Measurements from ENCODE around the gene EYA2.
"Not testable (repeated sequence)": the region's sequence is repeated elsewhere in the genome, so short reads cannot be mapped to it uniquely, and the experiment has no call there.

EYA2 gene

GRCh38 chr20:47201074-47201730, 306.6 kb downstream of the EYA2 start:
- H3K36me3 ChIP-seq (ENCODE audit: control insufficient read depth, insufficient read depth, low read length), result no peaks in the 10 kb centered on the region
- no peak overlapping the region for H3K4me3 ChIP-seq (ENCODE audit: insufficient read depth, low read depth, low read length, poor library complexity, severe bottlenecking)
- no peak for DNase-seq
- H3K4me1 ChIP-seq (ENCODE audit: control insufficient read depth, insufficient read depth, low read length, poor library complexity, severe bottlenecking), result no peaks in the 10 kb centered on the region
- no peak overlapping the region for H3K27ac ChIP-seq (ENCODE audit: insufficient read depth, low read length, poor library complexity, severe bottlenecking)
- H3K27me3 ChIP-seq (replicated peaks; ENCODE audit: control insufficient read depth, insufficient read depth, low read length, poor library complexity, severe bottlenecking), result no peaks in the 10 kb centered on the region
- H3K9me3 ChIP-seq (ENCODE audit: control insufficient read depth, low read length), result no peaks in the 10 kb centered on the region

- H3K4me1 ChIP-seq (ENCODE audit: control insufficient read depth, insufficient read depth, low read length, poor library complexity, severe bottlenecking), result no peaks in the 10 kb centered on the region
Measured at GRCh38 chr20:47202733-47203667, 308.4 kb downstream of the EYA2 start.

GRCh38 chr20:47204008-47204849, 309.6 kb downstream of the EYA2 start:
- Histone ChIP-seq H3K27me3 (replicated peaks; ENCODE audit: control insufficient read depth, insufficient read depth, low read length, poor library complexity, severe bottlenecking) (no peaks in the 10 kb centered on the region), H3K4me3 (ENCODE audit: insufficient read depth, low read depth, low read length, poor library complexity, severe bottlenecking) (no peak overlapping the region)
- DNase-seq, result no peak

More at GRCh38 chr20:47202733-47203667, 308.4 kb downstream of the EYA2 start:
- H3K9me3 ChIP-seq (ENCODE audit: control insufficient read depth, low read length), result no peaks in the 10 kb centered on the region
- no peak overlapping the region for H3K4me3 ChIP-seq (ENCODE audit: insufficient read depth, low read depth, low read length, poor library complexity, severe bottlenecking)
- H3K27me3 ChIP-seq (replicated peaks; ENCODE audit: control insufficient read depth, insufficient read depth, low read length, poor library complexity, severe bottlenecking), result no peaks in the 10 kb centered on the region
- DNase-seq, result no peak
- no peaks in the 10 kb centered on the region for H3K36me3 ChIP-seq (ENCODE audit: control insufficient read depth, insufficient read depth, low read length)
- H3K27ac ChIP-seq (ENCODE audit: insufficient read depth, low read length, poor library complexity, severe bottlenecking), result no peak overlapping the region

GRCh38 chr20:47204850-47205122, 310.1 kb downstream of the EYA2 start:
- not testable (repeated sequence) for DNase-seq; H3K27ac ChIP-seq (ENCODE audit: insufficient read depth, low read length, poor library complexity, severe bottlenecking); H3K27me3 ChIP-seq (replicated peaks; ENCODE audit: control insufficient read depth, insufficient read depth, low read length, poor library complexity, severe bottlenecking); H3K36me3 ChIP-seq (ENCODE audit: control insufficient read depth, insufficient read depth, low read length); H3K4me3 ChIP-seq (ENCODE audit: insufficient read depth, low read depth, low read length, poor library complexity, severe bottlenecking); H3K4me1 ChIP-seq (ENCODE audit: control insufficient read depth, insufficient read depth, low read length, poor library complexity, severe bottlenecking); H3K9me3 ChIP-seq (ENCODE audit: control insufficient read depth, low read length)

More at GRCh38 chr20:47204008-47204849, 309.6 kb downstream of the EYA2 start:
- H3K36me3 ChIP-seq (ENCODE audit: control insufficient read depth, insufficient read depth, low read length), result peaks cover 4% of the 10 kb centered on the region
- H3K4me1 ChIP-seq (ENCODE audit: control insufficient read depth, insufficient read depth, low read length, poor library complexity, severe bottlenecking), result no peaks in the 10 kb centered on the region
- no peak overlapping the region for H3K27ac ChIP-seq (ENCODE audit: insufficient read depth, low read length, poor library complexity, severe bottlenecking)
- no peaks in the 10 kb centered on the region for H3K9me3 ChIP-seq (ENCODE audit: control insufficient read depth, low read length)

GRCh38 chr20:47205577-47206123, 311.0 kb downstream of the EYA2 start:
- peaks cover 17% of the 10 kb centered on the region for H3K36me3 ChIP-seq (ENCODE audit: control insufficient read depth, insufficient read depth, low read length)
- H3K4me1 ChIP-seq (ENCODE audit: control insufficient read depth, insufficient read depth, low read length, poor library complexity, severe bottlenecking), result no peaks in the 10 kb centered on the region
- H3K27me3 ChIP-seq (replicated peaks; ENCODE audit: control insufficient read depth, insufficient read depth, low read length, poor library complexity, severe bottlenecking), result no peaks in the 10 kb centered on the region
- no peak overlapping the region for H3K27ac ChIP-seq (ENCODE audit: insufficient read depth, low read length, poor library complexity, severe bottlenecking)
- H3K9me3 ChIP-seq (ENCODE audit: control insufficient read depth, low read length), result no peaks in the 10 kb centered on the region
- H3K4me3 ChIP-seq (ENCODE audit: insufficient read depth, low read depth, low read length, poor library complexity, severe bottlenecking), result no peak overlapping the region
- no peak for DNase-seq

GRCh38 chr20:47206552-47206951, 311.9 kb downstream of the EYA2 start:
- DNase-seq; H3K4me1 ChIP-seq (ENCODE audit: control insufficient read depth, insufficient read depth, low read length, poor library complexity, severe bottlenecking): not testable (repeated sequence)
- peaks cover 26% of the 10 kb centered on the region for H3K36me3 ChIP-seq (ENCODE audit: control insufficient read depth, insufficient read depth, low read length)

GRCh38 chr20:47206962-47207641, 312.5 kb downstream of the EYA2 start:
- Histone ChIP-seq H3K27me3 (replicated peaks; ENCODE audit: control insufficient read depth, insufficient read depth, low read length, poor library complexity, severe bottlenecking) (no peaks in the 10 kb centered on the region), H3K4me3 (ENCODE audit: insufficient read depth, low read depth, low read length, poor library complexity, severe bottlenecking) (no peak overlapping the region), H3K9me3 (ENCODE audit: control insufficient read depth, low read length) (no peaks in the 10 kb centered on the region), H3K36me3 (ENCODE audit: control insufficient read depth, insufficient read depth, low read length) (peaks cover 31% of the 10 kb centered on the region), H3K27ac (ENCODE audit: insufficient read depth, low read length, poor library complexity, severe bottlenecking) (no peak overlapping the region), H3K4me1 (ENCODE audit: control insufficient read depth, insufficient read depth, low read length, poor library complexity, severe bottlenecking) (no peaks in the 10 kb centered on the region)
- DNase-seq, result no peak

More at GRCh38 chr20:47206552-47206951, 311.9 kb downstream of the EYA2 start:
- H3K4me3 ChIP-seq (ENCODE audit: insufficient read depth, low read depth, low read length, poor library complexity, severe bottlenecking); H3K9me3 ChIP-seq (ENCODE audit: control insufficient read depth, low read length); H3K27ac ChIP-seq (ENCODE audit: insufficient read depth, low read length, poor library complexity, severe bottlenecking); H3K27me3 ChIP-seq (replicated peaks; ENCODE audit: control insufficient read depth, insufficient read depth, low read length, poor library complexity, severe bottlenecking): not testable (repeated sequence)

GRCh38 chr20:47208534-47209174, 314.0 kb downstream of the EYA2 start:
- Histone ChIP-seq H3K27ac (ENCODE audit: insufficient read depth, low read length, poor library complexity, severe bottlenecking) (no peak overlapping the region), H3K36me3 (ENCODE audit: control insufficient read depth, insufficient read depth, low read length) (peaks cover 47% of the 10 kb centered on the region), H3K4me3 (ENCODE audit: insufficient read depth, low read depth, low read length, poor library complexity, severe bottlenecking) (no peak overlapping the region), H3K4me1 (ENCODE audit: control insufficient read depth, insufficient read depth, low read length, poor library complexity, severe bottlenecking) (no peaks in the 10 kb centered on the region), H3K27me3 (replicated peaks; ENCODE audit: control insufficient read depth, insufficient read depth, low read length, poor library complexity, severe bottlenecking) (no peaks in the 10 kb centered on the region), H3K9me3 (ENCODE audit: control insufficient read depth, low read length) (no peaks in the 10 kb centered on the region)
- DNase-seq, result no peak

- Histone ChIP-seq H3K4me1 (ENCODE audit: control insufficient read depth, insufficient read depth, low read length, poor library complexity, severe bottlenecking) (no peaks in the 10 kb centered on the region), H3K27me3 (replicated peaks; ENCODE audit: control insufficient read depth, insufficient read depth, low read length, poor library complexity, severe bottlenecking) (no peaks in the 10 kb centered on the region), H3K4me3 (ENCODE audit: insufficient read depth, low read depth, low read length, poor library complexity, severe bottlenecking) (no peak overlapping the region), H3K27ac (ENCODE audit: insufficient read depth, low read length, poor library complexity, severe bottlenecking) (no peak overlapping the region), H3K36me3 (ENCODE audit: control insufficient read depth, insufficient read depth, low read length) (peaks cover 59% of the 10 kb centered on the region), H3K9me3 (ENCODE audit: control insufficient read depth, low read length) (no peaks in the 10 kb centered on the region)
- no peak for DNase-seq
Measured at GRCh38 chr20:47209982-47210381, 315.3 kb downstream of the EYA2 start.

Data from effector memory CD4-positive, alpha-beta T cell (primary cell).